Left lobe of liver (tissue), 2 donors: Measurements from ENCODE around the gene TEX14. TPM values are rescaled to one million over a fixed set of nuclear protein-coding genes. Genes with fewer than 3 reads are reported as not detected.
"Not testable (repeated sequence)": the region's sequence is repeated elsewhere in the genome, so short reads cannot be mapped to it uniquely, and the experiment has no call there.

Source experiments
- ATAC-seq: fragments of 200-7000 bp; cut with Tn5 transposase; one replicate; pipeline ENCODE4 v1.9.1; 2020; ENCODE audit warnings: mild to moderate bottlenecking, moderate library complexity
- DNase-seq: peaks from one replicate; pipeline ENCODE4 v3.0.0-alpha.2; 2020; ENCODE audit warnings: low spot score
- total RNA-seq: library from RNA; stranded (reverse); gene quantifications from one replicate; pipeline ENCODE4 v1.2.1, GENCODE V29; 2021
- donor health status: DM: no; HTN: no; CAD: no; lungs with moderate emphysema.
- donor health status: DM: no; HTN: yes; CAD: no.

TEX14 gene
- total RNA-seq, 1 donor from 2014 or later = 0.05 TPM

- DNase-seq (no peak), ATAC-seq (no peak)
Measured at GRCh38 chr17:58570758-58571157, 121.1 kb downstream of the TEX14 start.

- DNase-seq (no peak), ATAC-seq (no peak)
Measured at GRCh38 chr17:58569196-58569595, 122.6 kb downstream of the TEX14 start.

- DNase-seq (no peak), ATAC-seq (no peak)
Measured at GRCh38 chr17:58568044-58568799, 123.6 kb downstream of the TEX14 start.

- no peak for ATAC-seq
Measured at GRCh38 chr17:58565389-58566311, 126.2 kb downstream of the TEX14 start.

GRCh38 chr17:58564971-58565370, 126.9 kb downstream of the TEX14 start:
- DNase-seq = no peak
- no peak for ATAC-seq

More at GRCh38 chr17:58565389-58566311, 126.2 kb downstream of the TEX14 start:
- no peak for DNase-seq

GRCh38 chr17:58564243-58564642, 127.6 kb downstream of the TEX14 start:
- ATAC-seq (no peak), DNase-seq (no peak)

- DNase-seq = no peak
- no peak for ATAC-seq
Measured at GRCh38 chr17:58560511-58560910, 131.3 kb downstream of the TEX14 start.

- DNase-seq (no peak), ATAC-seq (no peak)
Measured at GRCh38 chr17:58557981-58558380, 133.9 kb downstream of the TEX14 start.

GRCh38 chr17:58556833-58557250, 135.0 kb downstream of the TEX14 start:
- no peak for ATAC-seq

GRCh38 chr17:58555109-58555508, 136.7 kb downstream of the TEX14 start:
- ATAC-seq, DNase-seq: not testable (repeated sequence)

More at GRCh38 chr17:58556833-58557250, 135.0 kb downstream of the TEX14 start:
- no peak for DNase-seq

GRCh38 chr17:58541249-58541648, 150.6 kb downstream of the TEX14 start:
- peak; percentile 29 for ATAC-seq

GRCh38 chr17:58539698-58540097, 152.1 kb downstream of the TEX14 start:
- ATAC-seq = no peak
- DNase-seq = no peak

More at GRCh38 chr17:58541249-58541648, 150.6 kb downstream of the TEX14 start:
- DNase-seq = no peak

GRCh38 chr17:58538811-58539409, 152.9 kb downstream of the TEX14 start:
- DNase-seq (no peak), ATAC-seq (no peak)

GRCh38 chr17:58537266-58537665, 154.6 kb downstream of the TEX14 start:
- DNase-seq (no peak), ATAC-seq (no peak)

- no peak for DNase-seq
- no peak for ATAC-seq
Measured at GRCh38 chr17:58536542-58536941, 155.3 kb downstream of the TEX14 start.

GRCh38 chr17:58535431-58535830, 156.4 kb downstream of the TEX14 start:
- peak; percentile 77 for DNase-seq
- ATAC-seq = peak; percentile 51

- ATAC-seq (peak; percentile 63), DNase-seq (no peak)
Measured at GRCh38 chr17:58534901-58535421, 156.9 kb downstream of the TEX14 start.

- DNase-seq = no peak
- peak; percentile 12 for ATAC-seq
Measured at GRCh38 chr17:58534331-58534730, 157.5 kb downstream of the TEX14 start.

- no peak for DNase-seq
- ATAC-seq = no peak
Measured at GRCh38 chr17:58533616-58534188, 158.1 kb downstream of the TEX14 start.

- no peak for ATAC-seq
- no peak for DNase-seq
Measured at GRCh38 chr17:58532555-58532951, 159.3 kb downstream of the TEX14 start.
